SK-N-SH (cell line): ENCODE results near the gene CCR6. TPM values are rescaled to one million over a fixed set of nuclear protein-coding genes. Genes with fewer than 3 reads are reported as not detected.

Experiments used
- CTCF ChIA-PET: fragments of 300-600, 350-600 bp; formaldehyde crosslinking; extraction: SDS; loops from one replicate; lab custom pipeline; 2021; lab: Yijun Ruan, JAX
- POLR2A ChIA-PET: fragments of 350-600 bp; sonication (Branson Sonifier 250); formaldehyde crosslinking; extraction: SDS; loops from one replicate; lab custom pipeline; 2020; ENCODE audit warnings: antibody characterized with exemption, inconsistent platforms; lab: Yijun Ruan, JAX
- DNase-seq: peaks from one replicate; pipeline ENCODE4 v3.0.0; 2012
- H2AFZ ChIP-seq: fragments of 200-600 bp; sonication (generic); 2 replicates; pipeline ENCODE4 v1.8.1; 2016; ENCODE audit warnings: antibody characterized with exemption, mild to moderate bottlenecking, low read depth
- H3F3A ChIP-seq: fragments of 200-600 bp; sonication (generic); replicated peaks from 2 replicates; pipeline ENCODE3; 2016; ENCODE audit warnings: antibody characterized with exemption, mild to moderate bottlenecking; ENCODE audit not compliant: insufficient read depth
- H3K27ac ChIP-seq, 2 experiments: fragments of 200-500 bp in 1 of 2; fragments of 200-600 bp in 1 of 2; sonication (Bioruptor generic) in 1 of 2; sonication (generic), shearing (Covaris generic) in 1 of 2; 2 replicates each; pipeline versions ENCODE4 v1.5.1 to v1.6.1; 2014 to 2016; ENCODE audit warnings: low read depth in 2 of 2, inconsistent platforms in 1 of 2, low read length in 1 of 2, mild to moderate bottlenecking in 1 of 2, mixed read lengths in 1 of 2
- H3K27me3 ChIP-seq: fragments of 200-600 bp; sonication (generic), shearing (Covaris generic); 2 replicates; pipeline ENCODE4 v1.6.1; 2016; ENCODE audit warnings: mixed run types; ENCODE audit not compliant: insufficient read depth
- H3K36me3 ChIP-seq, 2 experiments: fragments of 200-500 bp in 1 of 2; fragments of 200-600 bp in 1 of 2; sonication (Bioruptor generic) in 1 of 2; sonication (generic) in 1 of 2; replicated peaks in 1 of 2; 2 replicates each; pipeline versions ENCODE3 to v1.5.1; 2014 to 2016; ENCODE audit warnings: low read length in 1 of 2, mild to moderate bottlenecking in 1 of 2; ENCODE audit not compliant: insufficient read depth in 2 of 2, control insufficient read depth in 1 of 2
- H3K4me1 ChIP-seq, 2 experiments: fragments of 200-500 bp in 1 of 2; fragments of 200-600 bp in 1 of 2; sonication (Bioruptor generic) in 1 of 2; sonication (generic), shearing (Covaris generic) in 1 of 2; 2 replicates each; pipeline versions ENCODE4 v1.5.1 to v1.6.1; 2014 to 2016; ENCODE audit warnings: low read depth in 1 of 2, low read length in 1 of 2, mixed run types in 1 of 2; ENCODE audit not compliant: insufficient read depth in 2 of 2, control insufficient read depth in 1 of 2
- H3K4me2 ChIP-seq: fragments of 200-600 bp; sonication (generic), shearing (Covaris generic); 2 replicates; pipeline ENCODE4 v1.6.1; 2017; ENCODE audit warnings: mixed run types
- H3K4me3 ChIP-seq, 2 experiments: fragments of 200-500 bp in 1 of 2; fragments of 200-600 bp in 1 of 2; sonication (Bioruptor generic) in 1 of 2; sonication (generic), shearing (Covaris generic) in 1 of 2; 2 replicates each; pipeline versions ENCODE4 v1.5.1 to v1.8.1; 2014 to 2016; ENCODE audit warnings: low read depth in 2 of 2, inconsistent platforms in 1 of 2, low read length in 1 of 2, mild to moderate bottlenecking in 1 of 2, mixed read lengths in 1 of 2, moderate library complexity in 1 of 2
- H3K79me2 ChIP-seq: fragments of 200-600 bp; sonication (generic); 2 replicates; pipeline ENCODE4 v1.8.1; 2017; ENCODE audit warnings: mild to moderate bottlenecking; ENCODE audit not compliant: insufficient read depth
- H3K9ac ChIP-seq: fragments of 200-600 bp; sonication (generic); 2 replicates; pipeline ENCODE4 v1.6.1; 2017; ENCODE audit warnings: mixed run types
- H3K9me2 ChIP-seq: fragments of 200-600 bp; sonication (generic); 2 replicates; pipeline ENCODE4 v1.6.1; 2017; ENCODE audit warnings: mixed run types
- H3K9me3 ChIP-seq: fragments of 200-600 bp; sonication (generic); 2 replicates; pipeline ENCODE4 v1.6.1; 2017; ENCODE audit warnings: mixed run types, mild to moderate bottlenecking, moderate library complexity
- H4K20me1 ChIP-seq: fragments of 200-600 bp; sonication (generic); 2 replicates; pipeline ENCODE4 v1.6.1; 2017; ENCODE audit warnings: mild to moderate bottlenecking, mixed run types; ENCODE audit not compliant: insufficient read depth
- CTCF ChIP-seq: fragments of 200-600 bp; sonication (generic); IDR thresholded peaks from 2 replicates; pipeline ENCODE4 v1.6.1; 2017; ENCODE audit warnings: antibody characterized with exemption, mild to moderate bottlenecking, moderate library complexity
- EP300 ChIP-seq, 2 experiments: IDR thresholded peaks; 2 replicates each; pipeline versions ENCODE4 v1.4.0 to v1.6.1; 2012; ENCODE audit warnings: borderline replicate concordance in 1 of 2, low read depth in 1 of 2, low read length in 1 of 2
- FOSL2 ChIP-seq: IDR thresholded peaks from 2 replicates; pipeline ENCODE4 v1.4.0; 2012; ENCODE audit warnings: low read depth, mild to moderate bottlenecking, moderate library complexity, borderline replicate concordance
- FOXJ3 ChIP-seq: sonication (generic); formaldehyde crosslinking; IDR thresholded peaks from 2 replicates; pipeline ENCODE4 v1.5.1; 2020; ENCODE audit warnings: mild to moderate bottlenecking, missing genetic modification reagents
- FOXM1 ChIP-seq: IDR thresholded peaks from 2 replicates; pipeline ENCODE4 v1.4.0; 2012; ENCODE audit warnings: low read depth, mild to moderate bottlenecking
- GABPA ChIP-seq: IDR thresholded peaks from 2 replicates; pipeline ENCODE4 v1.4.0; 2012; ENCODE audit warnings: low read depth, mild to moderate bottlenecking
- GATA2 ChIP-seq: sonication (generic); formaldehyde crosslinking; IDR thresholded peaks from 2 replicates; pipeline ENCODE4 v1.5.0; 2020; ENCODE audit warnings: mild to moderate bottlenecking, missing genetic modification reagents
- JUND ChIP-seq: IDR thresholded peaks from 2 replicates; pipeline ENCODE4 v1.4.0; 2012
- NRF1 ChIP-seq: IDR thresholded peaks from 2 replicates; pipeline ENCODE4 v1.6.1; 2012; ENCODE audit warnings: low read depth, mild to moderate bottlenecking, low read length
- PBX3 ChIP-seq: IDR thresholded peaks from 2 replicates; pipeline ENCODE4; 2012
- RFX5 ChIP-seq: IDR thresholded peaks from 2 replicates; pipeline ENCODE4 v1.6.1; 2012; ENCODE audit warnings: mild to moderate bottlenecking, improper control_type of control experiment, low read length
- TAF1 ChIP-seq: IDR thresholded peaks from 2 replicates; pipeline ENCODE4 v1.6.1; 2012; ENCODE audit warnings: low read depth, mild to moderate bottlenecking, low read length, moderate library complexity, borderline replicate concordance
- USF1 ChIP-seq: IDR thresholded peaks from 2 replicates; pipeline ENCODE4 v1.4.0; 2012; ENCODE audit warnings: low read depth, borderline replicate concordance
- USF2 ChIP-seq: fragments of 150-350 bp; IDR thresholded peaks from 2 replicates; pipeline ENCODE4 v1.6.1; 2017; ENCODE audit warnings: antibody characterized with exemption, low read length, low read depth, borderline replicate concordance
- YY1 ChIP-seq: IDR thresholded peaks from 2 replicates; pipeline ENCODE4 v1.4.0; 2012; ENCODE audit warnings: low read depth, mild to moderate bottlenecking
- WGBS: methylation state at CpG from one replicate; pipeline ENCODE4 v1.1.6; 2017; ENCODE audit warnings: low lambda C conversion rate; 5-methylcytosine and 5-hydroxymethylcytosine counted together
- polyA plus RNA-seq, 3 experiments: library from polyadenylated mRNA; depleted of rRNA; stranded (reverse); fragments of >200 nt; gene quantifications; 2 replicates each; pipeline ENCODE4 v1.2.3, GENCODE V29; 2012
- TF ChIP-seq, protein P1 (sequence below): IDR thresholded peaks from 2 replicates; pipeline ENCODE4 v1.6.1; 2012; ENCODE audit warnings: mild to moderate bottlenecking, low read depth, low read length, moderate library complexity
- TF ChIP-seq, protein P2 (sequence below): fragments of 150-350 bp; IDR thresholded peaks from 2 replicates; pipeline ENCODE4 v1.6.1; 2016; ENCODE audit warnings: mild to moderate bottlenecking, low read depth, low read length

Gene CCR6
- polyA plus RNA-seq, 1 of the 3 experiments (the other 2 are of a cell fraction) = not detected

DNA sequence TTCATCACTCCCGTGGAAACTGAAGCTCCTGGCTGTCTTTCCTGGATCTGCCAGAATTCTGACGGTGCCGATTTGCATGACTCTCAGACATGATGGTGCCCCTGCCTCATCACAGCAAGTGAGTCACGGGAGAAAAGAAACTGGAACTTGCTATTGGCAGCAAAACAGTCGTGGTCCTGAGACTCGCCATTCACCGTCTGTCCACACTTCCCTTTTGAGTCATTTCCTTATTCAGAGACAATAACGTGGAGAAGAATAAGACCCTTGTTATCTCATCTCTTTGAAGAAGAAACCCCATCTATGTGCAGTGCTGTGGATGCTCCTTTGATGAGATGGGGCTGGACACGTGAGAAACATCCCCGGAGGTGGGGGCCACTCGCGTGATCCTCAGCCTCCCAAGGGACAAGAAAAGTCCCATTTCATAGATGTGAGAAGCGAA lies 30.6 kb downstream of the CCR6 start:
- Histone ChIP-seq H3K9me3 (no peaks in the 10 kb centered on the region), H3K9ac (peak overlapping the region; percentile 26; the same call in 1 of the 2 replicates), H2AFZ (peak overlapping the region; percentile 75), H3K27me3 (no peaks in the 10 kb centered on the region)
- POLR2A ChIA-PET = no interaction called here
- no peak for DNase-seq
- TF ChIP-seq PBX3 = 0 out of 2 replicates have a peak, but pooled peaks have one; percentile 17
- no peak for TF ChIP-seq GABPA
- TF ChIP-seq RFX5 = no peak
- peak; percentile 30; the same call in 1 of the 2 replicates for TF ChIP-seq FOSL2
- no peak for TF ChIP-seq USF2
- TF ChIP-seq GATA2 = no peak
- no peak for TF ChIP-seq FOXJ3 (CRISPR knock-in tag)
- TF ChIP-seq NRF1 = no peak
- TF ChIP-seq YY1 = no peak
- TF ChIP-seq USF1 = no peak
- TF ChIP-seq CTCF = no peak
- TF ChIP-seq, protein P1, sequence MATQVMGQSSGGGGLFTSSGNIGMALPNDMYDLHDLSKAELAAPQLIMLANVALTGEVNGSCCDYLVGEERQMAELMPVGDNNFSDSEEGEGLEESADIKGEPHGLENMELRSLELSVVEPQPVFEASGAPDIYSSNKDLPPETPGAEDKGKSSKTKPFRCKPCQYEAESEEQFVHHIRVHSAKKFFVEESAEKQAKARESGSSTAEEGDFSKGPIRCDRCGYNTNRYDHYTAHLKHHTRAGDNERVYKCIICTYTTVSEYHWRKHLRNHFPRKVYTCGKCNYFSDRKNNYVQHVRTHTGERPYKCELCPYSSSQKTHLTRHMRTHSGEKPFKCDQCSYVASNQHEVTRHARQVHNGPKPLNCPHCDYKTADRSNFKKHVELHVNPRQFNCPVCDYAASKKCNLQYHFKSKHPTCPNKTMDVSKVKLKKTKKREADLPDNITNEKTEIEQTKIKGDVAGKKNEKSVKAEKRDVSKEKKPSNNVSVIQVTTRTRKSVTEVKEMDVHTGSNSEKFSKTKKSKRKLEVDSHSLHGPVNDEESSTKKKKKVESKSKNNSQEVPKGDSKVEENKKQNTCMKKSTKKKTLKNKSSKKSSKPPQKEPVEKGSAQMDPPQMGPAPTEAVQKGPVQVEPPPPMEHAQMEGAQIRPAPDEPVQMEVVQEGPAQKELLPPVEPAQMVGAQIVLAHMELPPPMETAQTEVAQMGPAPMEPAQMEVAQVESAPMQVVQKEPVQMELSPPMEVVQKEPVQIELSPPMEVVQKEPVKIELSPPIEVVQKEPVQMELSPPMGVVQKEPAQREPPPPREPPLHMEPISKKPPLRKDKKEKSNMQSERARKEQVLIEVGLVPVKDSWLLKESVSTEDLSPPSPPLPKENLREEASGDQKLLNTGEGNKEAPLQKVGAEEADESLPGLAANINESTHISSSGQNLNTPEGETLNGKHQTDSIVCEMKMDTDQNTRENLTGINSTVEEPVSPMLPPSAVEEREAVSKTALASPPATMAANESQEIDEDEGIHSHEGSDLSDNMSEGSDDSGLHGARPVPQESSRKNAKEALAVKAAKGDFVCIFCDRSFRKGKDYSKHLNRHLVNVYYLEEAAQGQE = no peak
- no peak for TF ChIP-seq TAF1
- TF ChIP-seq EP300 (IDR thresholded peaks at IDR 0.05; ENCODE audit: borderline replicate concordance in 1 of 2, low read depth in 1 of 2, low read length in 1 of 2) = no peak
- no peak for TF ChIP-seq FOXM1
- TF ChIP-seq JUND = no peak
- TF ChIP-seq, protein P2, sequence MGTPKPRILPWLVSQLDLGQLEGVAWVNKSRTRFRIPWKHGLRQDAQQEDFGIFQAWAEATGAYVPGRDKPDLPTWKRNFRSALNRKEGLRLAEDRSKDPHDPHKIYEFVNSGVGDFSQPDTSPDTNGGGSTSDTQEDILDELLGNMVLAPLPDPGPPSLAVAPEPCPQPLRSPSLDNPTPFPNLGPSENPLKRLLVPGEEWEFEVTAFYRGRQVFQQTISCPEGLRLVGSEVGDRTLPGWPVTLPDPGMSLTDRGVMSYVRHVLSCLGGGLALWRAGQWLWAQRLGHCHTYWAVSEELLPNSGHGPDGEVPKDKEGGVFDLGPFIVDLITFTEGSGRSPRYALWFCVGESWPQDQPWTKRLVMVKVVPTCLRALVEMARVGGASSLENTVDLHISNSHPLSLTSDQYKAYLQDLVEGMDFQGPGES = no peak
- TF ChIP-seq, all 33 proteins: peak for 2
- Histone ChIP-seq H3K27ac (peak overlapping the region in 1 of 2 experiments; percentile 54; a peak in 2 of 4 replicates), H3K4me2 (peak overlapping the region; percentile 56), H3K9me2 (no peaks in the 10 kb centered on the region), H3K4me1 (peaks cover 0 to 7% of the 10 kb centered on the region in 2 experiments; a peak in 2 of 4 replicates), H4K20me1 (no peaks in the 10 kb centered on the region), H3K36me3 (no peaks in the 10 kb centered on the region), H3K79me2 (no peaks in the 10 kb centered on the region), H3F3A (peaks cover 6% of the 10 kb centered on the region), H3K4me3 (peak overlapping the region; percentile 17 to 48; a peak in 3 of 4 replicates)
- CTCF ChIA-PET = interaction anchor here (1.8 kb wide), 1 partner anchor 378 kb away, joined by 6 read pairs; no protein-coding TSS in a partner anchor
- 30% methylated on average over 13 of the region's 13 CpGs for WGBS
